Glutamatergic neuron (in vitro differentiated cells): ENCODE results near the gene DOK3. TPM values are rescaled to one million over a fixed set of nuclear protein-coding genes. Genes with fewer than 3 reads are reported as not detected.
"Not testable (repeated sequence)": the region's sequence is repeated elsewhere in the genome, so short reads cannot be mapped to it uniquely, and the experiment has no call there.

Experiments used
- DNase-seq: peaks from one replicate; pipeline ENCODE4 v3.0.0; 2022
- H3K27ac Mint-ChIP-seq: one replicate; pipeline ENCODE4 v1.8.0; 2020; ENCODE audit warnings: mild to moderate bottlenecking, mixed read lengths, inconsistent platforms; ENCODE audit not compliant: unreplicated experiment
- H3K27me3 Mint-ChIP-seq: one replicate; pipeline ENCODE4 v1.8.0; 2020; ENCODE audit warnings: mild to moderate bottlenecking, moderate library complexity, mixed read lengths, inconsistent platforms; ENCODE audit not compliant: unreplicated experiment
- H3K36me3 Mint-ChIP-seq: one replicate; pipeline ENCODE4 v1.8.0; 2020; ENCODE audit warnings: mild to moderate bottlenecking, mixed read lengths, inconsistent platforms; ENCODE audit not compliant: unreplicated experiment
- H3K4me1 Mint-ChIP-seq: one replicate; pipeline ENCODE4 v1.8.0; 2020; ENCODE audit warnings: mild to moderate bottlenecking, low read depth, mixed read lengths, inconsistent platforms; ENCODE audit not compliant: unreplicated experiment
- H3K4me3 Mint-ChIP-seq: one replicate; pipeline ENCODE4 v1.8.0; 2020; ENCODE audit warnings: mild to moderate bottlenecking, mixed read lengths, inconsistent platforms; ENCODE audit not compliant: unreplicated experiment
- H3K9me3 Mint-ChIP-seq: one replicate; pipeline ENCODE4 v1.8.0; 2020; ENCODE audit warnings: mild to moderate bottlenecking, moderate library complexity, mixed read lengths, inconsistent platforms; ENCODE audit not compliant: unreplicated experiment
- total RNA-seq: library from RNA; stranded (reverse); fragmentation: NEBNext Ultra II Directional; extraction: Animal tissue kit (Norgen Biotek cat#: 25700); gene quantifications from one replicate; pipeline ENCODE4 v1.2.1, GENCODE V29; 2021; ENCODE audit not compliant: unreplicated experiment
- TF ChIP-seq, protein P1 (sequence below): fragments of 200-600 bp; sonication (generic); IDR thresholded peaks from one replicate; pipeline ENCODE4 v1.5.0; 2021; ENCODE audit not compliant: partially characterized antibody, unreplicated experiment

Gene DOK3
- total RNA-seq, 1 donor from 2014 or later, result 29.2 TPM

DNA sequence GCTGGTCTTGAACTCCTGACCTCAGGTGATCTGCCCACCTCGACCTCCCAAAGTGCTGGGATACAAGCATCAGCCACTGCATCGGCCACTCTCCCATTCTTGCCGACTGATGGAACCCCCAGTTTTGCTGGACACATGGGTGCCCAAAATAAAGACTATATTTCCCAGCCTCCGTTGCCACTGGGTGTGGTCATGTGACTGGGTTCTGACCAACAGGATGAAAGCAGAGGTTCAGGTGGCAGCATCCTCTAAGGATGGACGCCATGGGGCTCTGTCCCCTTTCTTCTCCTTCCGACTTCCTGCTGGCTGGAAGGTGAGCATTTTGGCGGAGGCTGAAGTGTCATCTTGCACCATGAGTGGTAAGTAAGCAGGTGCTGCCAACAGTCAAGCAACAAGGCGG lies 22.5 kb downstream of the DOK3 start:
- TF ChIP-seq, protein P1, sequence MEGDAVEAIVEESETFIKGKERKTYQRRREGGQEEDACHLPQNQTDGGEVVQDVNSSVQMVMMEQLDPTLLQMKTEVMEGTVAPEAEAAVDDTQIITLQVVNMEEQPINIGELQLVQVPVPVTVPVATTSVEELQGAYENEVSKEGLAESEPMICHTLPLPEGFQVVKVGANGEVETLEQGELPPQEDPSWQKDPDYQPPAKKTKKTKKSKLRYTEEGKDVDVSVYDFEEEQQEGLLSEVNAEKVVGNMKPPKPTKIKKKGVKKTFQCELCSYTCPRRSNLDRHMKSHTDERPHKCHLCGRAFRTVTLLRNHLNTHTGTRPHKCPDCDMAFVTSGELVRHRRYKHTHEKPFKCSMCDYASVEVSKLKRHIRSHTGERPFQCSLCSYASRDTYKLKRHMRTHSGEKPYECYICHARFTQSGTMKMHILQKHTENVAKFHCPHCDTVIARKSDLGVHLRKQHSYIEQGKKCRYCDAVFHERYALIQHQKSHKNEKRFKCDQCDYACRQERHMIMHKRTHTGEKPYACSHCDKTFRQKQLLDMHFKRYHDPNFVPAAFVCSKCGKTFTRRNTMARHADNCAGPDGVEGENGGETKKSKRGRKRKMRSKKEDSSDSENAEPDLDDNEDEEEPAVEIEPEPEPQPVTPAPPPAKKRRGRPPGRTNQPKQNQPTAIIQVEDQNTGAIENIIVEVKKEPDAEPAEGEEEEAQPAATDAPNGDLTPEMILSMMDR, result no peak
- Mint-ChIP-seq H3K9me3 (peaks cover 16% of the 10 kb centered on the region), H3K36me3 (no peaks in the 10 kb centered on the region), H3K27ac (no peak overlapping the region), H3K4me3 (no peak overlapping the region), H3K4me1 (peaks cover 33% of the 10 kb centered on the region), H3K27me3 (peaks cover 19% of the 10 kb centered on the region)
- DNase-seq, result no peak

DNA sequence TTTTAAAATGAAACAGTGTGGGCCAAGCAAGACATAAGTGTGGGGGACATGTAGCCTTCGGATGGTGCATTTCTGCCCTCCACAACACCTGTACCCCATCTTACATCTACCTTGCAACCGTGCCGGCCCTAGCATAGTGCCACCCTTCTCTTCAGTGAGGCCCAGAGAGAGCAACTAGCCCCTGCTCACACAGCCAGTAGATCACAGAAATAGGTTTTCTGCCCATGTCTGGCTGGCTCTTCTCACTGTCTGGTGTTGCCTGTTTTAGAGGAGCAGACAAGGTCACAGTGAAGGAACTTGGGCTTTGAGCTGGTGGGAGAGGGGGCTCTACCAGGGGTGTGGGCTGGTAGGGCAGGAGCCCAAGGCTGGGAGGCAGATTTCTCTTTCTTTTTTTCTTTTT lies 23.4 kb downstream of the DOK3 start:
- peaks cover 33% of the 10 kb centered on the region for H3K4me1 Mint-ChIP-seq
- DNase-seq, result no peak
- H3K36me3 Mint-ChIP-seq, result no peaks in the 10 kb centered on the region
- peaks cover 16% of the 10 kb centered on the region for H3K9me3 Mint-ChIP-seq
- H3K27ac Mint-ChIP-seq, result no peak overlapping the region
- TF ChIP-seq, protein P1, result no peak
- H3K4me3 Mint-ChIP-seq, result no peak overlapping the region
- H3K27me3 Mint-ChIP-seq, result peaks cover 18% of the 10 kb centered on the region

DNA sequence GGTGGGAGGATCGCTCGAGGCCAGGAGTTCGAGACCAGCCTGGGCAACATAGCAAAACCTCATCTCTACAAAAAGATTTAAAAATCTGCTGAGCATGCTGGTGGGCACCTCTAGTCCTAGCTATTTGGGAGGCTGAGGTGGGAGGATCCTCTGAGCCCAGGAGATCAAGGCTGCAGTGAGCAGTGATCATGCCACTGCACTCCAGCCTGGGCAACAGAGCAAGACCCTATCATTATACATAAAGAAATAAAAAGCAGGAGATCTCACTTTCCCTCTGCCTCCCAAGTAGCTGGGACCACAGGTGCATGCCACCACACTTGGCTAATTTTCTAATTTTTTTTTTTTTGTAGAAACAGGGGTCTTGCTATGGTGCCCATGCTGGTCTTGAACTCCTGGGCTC lies 23.9 kb downstream of the DOK3 start:
- DNase-seq, H3K36me3 Mint-ChIP-seq, H3K4me3 Mint-ChIP-seq: not testable (repeated sequence)
- Mint-ChIP-seq H3K4me1 (peaks cover 33% of the 10 kb centered on the region), H3K27me3 (peaks cover 16% of the 10 kb centered on the region), H3K27ac (peak overlapping the region; percentile 91), H3K9me3 (peaks cover 16% of the 10 kb centered on the region)

DNA sequence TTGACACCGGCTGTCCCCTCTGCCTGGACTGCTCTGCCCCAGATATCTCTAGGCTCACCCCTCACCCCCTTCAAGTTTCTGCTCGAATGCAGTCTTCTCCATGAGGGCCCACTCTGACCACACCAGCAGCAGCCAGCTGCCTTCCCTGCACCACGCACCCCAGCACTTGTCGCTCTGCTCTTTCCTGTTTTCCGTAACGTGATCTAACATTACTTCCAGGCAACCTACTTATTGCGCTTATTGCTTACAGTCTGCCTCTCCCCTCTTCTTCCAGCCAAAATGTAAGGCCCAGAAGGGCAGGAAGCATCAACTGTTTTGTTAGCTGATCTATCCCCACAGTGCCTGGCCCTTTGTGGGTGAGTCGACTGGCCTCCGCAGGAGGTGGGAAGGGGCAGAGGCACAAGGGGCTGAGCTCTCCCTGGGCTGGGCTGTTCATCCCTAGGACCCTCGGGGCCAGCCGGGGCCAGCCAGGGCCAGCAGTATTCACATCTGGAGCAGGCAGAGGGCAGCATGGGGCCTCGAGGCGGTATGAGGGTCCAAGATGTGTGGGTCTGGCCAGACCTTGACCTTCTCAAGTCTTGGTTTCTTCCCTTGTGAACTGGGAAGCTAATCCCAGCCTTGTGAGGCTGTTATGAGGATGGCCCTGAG lies 24.6 kb downstream of the DOK3 start:
- Mint-ChIP-seq H3K9me3 (peaks cover 15% of the 10 kb centered on the region), H3K4me1 (peaks cover 33% of the 10 kb centered on the region), H3K4me3 (peak overlapping the region; percentile 59), H3K27me3 (peaks cover 16% of the 10 kb centered on the region), H3K36me3 (no peaks in the 10 kb centered on the region), H3K27ac (peak overlapping the region; percentile 91)
- DNase-seq, result no peak
- TF ChIP-seq, protein P1, result no peak

DNA sequence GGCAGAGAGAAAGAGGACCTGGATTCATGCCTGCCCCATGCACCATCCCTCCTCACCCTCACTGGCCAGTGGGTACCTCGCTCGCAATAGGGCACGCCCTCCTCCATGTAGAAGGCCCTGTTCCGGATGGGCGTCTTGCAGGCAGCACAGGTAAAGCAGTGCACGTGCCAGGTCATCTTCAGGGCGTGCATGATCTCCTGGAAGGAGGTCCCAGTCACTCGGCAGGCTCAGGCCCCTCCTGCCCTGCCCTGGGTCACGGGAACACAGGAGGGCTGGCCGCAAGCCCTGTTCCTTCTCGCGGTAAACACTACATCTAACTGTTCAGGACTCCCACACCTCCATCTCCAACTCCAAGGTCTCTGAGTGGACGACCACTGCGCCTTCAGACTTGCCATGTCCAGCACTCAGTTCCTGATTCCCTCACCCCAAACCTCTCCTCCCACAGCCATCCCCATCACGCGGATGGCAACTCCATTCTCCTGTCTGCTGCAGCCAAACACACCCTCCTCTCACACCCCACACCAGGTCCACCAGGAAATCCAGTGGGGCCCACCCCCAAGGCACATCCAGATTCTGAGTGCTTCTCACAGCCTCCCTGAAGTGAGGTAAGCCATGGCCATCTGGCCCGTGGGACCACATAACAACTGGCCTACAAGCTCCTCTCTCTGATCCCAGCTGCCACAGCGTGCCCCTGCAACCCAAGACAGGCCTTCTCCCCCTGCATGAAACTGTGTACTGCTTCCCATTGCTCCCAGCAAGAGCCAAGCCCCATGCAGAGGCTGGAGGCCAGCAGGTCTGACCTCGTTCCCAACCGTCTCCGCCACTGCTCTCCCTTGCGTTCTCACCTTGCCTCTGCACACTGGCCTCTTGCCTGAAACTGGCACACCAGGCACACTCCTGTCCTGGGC lies 25.4 kb downstream of the DOK3 start:
- DNase-seq, result peak; percentile 73
- Mint-ChIP-seq H3K27ac (peak overlapping the region; percentile 91), H3K4me1 (peaks cover 37% of the 10 kb centered on the region), H3K36me3 (no peaks in the 10 kb centered on the region), H3K4me3 (peak overlapping the region; percentile 59), H3K27me3 (peaks cover 20% of the 10 kb centered on the region), H3K9me3 (peaks cover 21% of the 10 kb centered on the region)
- TF ChIP-seq, protein P1, result no peak
